ENCODE results near the gene TMEM132D. TPM values are rescaled to one million over a fixed set of nuclear protein-coding genes. Genes with fewer than 3 reads are reported as not detected.
A peak's percentile ranks its signal among the peaks of the same experiment; 100 is the strongest.

The TMEM132D gene
- total RNA-seq, 1 experiment from 2014 or later, result 0.03 TPM

- no peak for DNase-seq
- no peaks in the 10 kb centered on the region for H3K9me3 ChIP-seq
- no peaks in the 10 kb centered on the region for H3K36me3 ChIP-seq
- no peak overlapping the region for H3K4me3 ChIP-seq
- H3K27me3 ChIP-seq, result no peaks in the 10 kb centered on the region
Measured at GRCh38 chr12:129790331-129790730, 113.5 kb downstream of the TMEM132D start.

GRCh38 chr12:129789921-129790320 lies 113.9 kb downstream of the TMEM132D start:
- Histone ChIP-seq H3K9me3 (no peaks in the 10 kb centered on the region), H3K27me3 (no peaks in the 10 kb centered on the region)

GRCh38 chr12:129788506-129789084 lies 115.2 kb downstream of the TMEM132D start:
- DNase-seq, result peak; percentile 21
- H3K27me3 ChIP-seq, result no peaks in the 10 kb centered on the region
- H3K36me3 ChIP-seq, result no peaks in the 10 kb centered on the region
- no peak overlapping the region for H3K4me3 ChIP-seq
- H3K9me3 ChIP-seq, result no peaks in the 10 kb centered on the region

More at GRCh38 chr12:129789921-129790320, 113.9 kb downstream of the TMEM132D start:
- Histone ChIP-seq H3K4me3 (no peak overlapping the region), H3K36me3 (no peaks in the 10 kb centered on the region)
- DNase-seq, result no peak

DNA sequence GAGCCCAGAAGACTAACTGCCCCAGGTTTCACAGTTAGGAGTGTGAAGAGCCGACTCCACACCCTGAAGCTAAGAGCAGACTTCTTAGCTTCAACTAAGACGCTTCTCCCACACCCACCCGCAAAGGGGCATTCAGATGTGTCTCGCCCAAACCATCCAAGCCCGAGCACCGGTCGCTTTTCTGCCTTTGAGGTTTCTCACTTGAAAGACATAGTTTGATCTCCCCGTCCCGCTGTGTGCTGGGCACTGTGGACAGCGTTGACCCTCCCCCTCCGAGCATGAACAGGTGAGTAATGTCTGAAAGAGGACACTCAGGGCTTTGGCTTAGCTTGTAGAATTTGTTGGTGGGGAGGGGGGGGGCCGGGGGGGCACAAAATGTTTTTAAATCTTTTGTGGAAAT lies 123.8 kb downstream of the TMEM132D start:
- Histone ChIP-seq H3K36me3 (no peaks in the 10 kb centered on the region), H3K27me3 (no peaks in the 10 kb centered on the region), H3K4me3 (no peak overlapping the region), H3K9me3 (no peaks in the 10 kb centered on the region)
- no peak for DNase-seq

GRCh38 chr12:129779033-129779432 lies 124.8 kb downstream of the TMEM132D start:
- no peak for DNase-seq
- Histone ChIP-seq H3K4me3 (no peak overlapping the region), H3K36me3 (no peaks in the 10 kb centered on the region), H3K27me3 (no peaks in the 10 kb centered on the region), H3K9me3 (no peaks in the 10 kb centered on the region)

DNA sequence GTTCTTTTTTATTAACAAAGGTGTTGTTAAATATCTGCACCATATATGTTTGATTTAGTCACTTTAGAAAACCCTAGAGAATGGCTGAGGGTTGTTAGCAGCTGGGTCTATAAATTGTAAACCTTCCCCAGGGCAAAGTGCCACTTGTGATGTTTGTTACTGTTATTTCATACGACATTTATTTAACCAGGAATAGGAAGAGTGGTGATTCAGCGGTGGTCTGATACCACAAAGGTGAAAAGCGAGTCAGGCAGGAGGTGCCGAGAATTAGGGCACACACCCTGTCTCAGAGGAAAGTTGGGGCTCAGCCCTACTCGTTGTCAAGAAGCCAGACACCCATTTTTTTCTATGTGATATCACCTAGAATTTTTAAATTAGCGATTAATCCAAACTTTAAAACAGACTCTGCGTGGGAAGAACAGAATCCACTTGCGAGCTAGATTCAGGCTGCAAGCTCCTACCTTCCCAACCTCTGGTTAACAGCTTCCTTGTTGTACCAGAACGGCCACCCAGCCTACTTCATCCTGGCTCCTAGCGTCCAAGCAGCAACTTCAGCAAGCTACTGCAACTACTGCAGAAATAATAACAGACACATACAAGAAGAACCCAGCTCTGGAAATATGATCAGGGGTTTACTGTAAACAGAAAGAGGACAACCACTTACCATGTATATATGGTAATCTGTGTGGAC lies 126.7 kb downstream of the TMEM132D start:
- Histone ChIP-seq H3K4me3 (no peak overlapping the region), H3K27me3 (no peaks in the 10 kb centered on the region), H3K36me3 (no peaks in the 10 kb centered on the region), H3K9me3 (no peaks in the 10 kb centered on the region)
- DNase-seq, result no peak

DNA sequence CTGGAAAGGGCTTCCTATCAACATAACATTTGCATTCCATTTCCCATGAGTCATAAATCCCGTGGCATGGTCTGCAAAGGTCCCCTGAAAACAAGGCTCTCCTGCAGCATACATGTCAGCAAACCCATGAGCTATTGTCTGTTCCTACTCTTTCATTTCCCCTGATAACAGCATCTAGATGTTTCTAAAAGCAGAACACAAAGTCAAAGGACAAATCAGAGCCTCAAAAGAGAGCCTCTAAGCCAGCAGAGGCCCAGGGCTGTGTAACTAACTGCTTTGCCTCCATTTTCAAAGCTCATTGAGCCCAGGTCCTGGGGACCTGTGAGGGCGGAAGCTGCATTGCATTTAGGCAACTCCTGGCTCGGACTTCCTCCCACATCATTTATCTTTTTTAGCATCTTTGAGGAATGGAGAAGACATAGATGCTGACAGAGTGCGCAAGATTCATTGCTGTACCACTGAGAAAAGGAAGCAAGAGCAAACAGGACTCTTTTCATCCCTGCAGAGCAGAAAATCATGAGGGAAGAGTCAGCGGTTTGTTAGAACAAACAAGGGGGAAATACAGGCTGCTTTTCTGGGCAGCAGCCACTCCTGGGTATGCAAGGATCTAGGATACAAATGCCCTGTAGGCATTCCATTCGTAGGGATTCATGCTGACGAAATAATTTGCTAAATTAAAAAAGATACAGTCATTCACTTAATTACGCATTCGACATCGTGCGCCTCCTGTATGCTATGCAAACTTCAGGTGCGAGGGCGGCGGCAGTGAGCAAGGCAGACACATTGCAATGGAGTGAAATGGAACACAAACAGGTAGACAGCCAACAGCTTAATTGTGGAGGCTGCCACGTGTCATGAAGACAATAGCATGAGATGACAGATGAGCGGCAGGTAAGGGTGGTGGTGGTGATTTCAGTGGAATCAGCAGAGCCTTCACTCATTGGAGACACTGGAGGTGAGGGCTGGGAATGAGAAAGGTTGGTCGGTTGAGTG lies 131.0 kb downstream of the TMEM132D start:
- Histone ChIP-seq H3K36me3 (no peaks in the 10 kb centered on the region), H3K9me3 (no peaks in the 10 kb centered on the region), H3K27me3 (no peaks in the 10 kb centered on the region), H3K4me3 (no peak overlapping the region)
- DNase-seq, result no peak

DNA sequence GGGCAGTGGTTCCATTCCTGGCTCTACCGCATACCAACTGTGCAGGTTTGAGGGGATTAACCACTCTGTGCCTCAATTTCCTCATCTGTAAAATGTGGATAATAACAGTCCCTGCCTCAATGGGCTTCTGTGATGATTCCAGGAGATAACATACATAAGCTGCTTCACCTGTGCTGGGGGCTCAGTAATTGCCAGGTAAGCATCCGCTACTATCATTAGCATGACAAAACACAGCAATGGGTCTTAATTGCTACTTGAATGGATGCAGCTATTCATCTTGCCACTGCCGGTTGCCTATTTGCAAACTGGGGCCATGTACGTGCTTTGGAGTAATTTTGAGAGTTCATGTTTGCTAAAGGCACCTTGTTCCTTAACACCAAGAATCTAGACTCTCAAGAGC lies 132.6 kb downstream of the TMEM132D start:
- H3K36me3 ChIP-seq, result no peaks in the 10 kb centered on the region
- no peaks in the 10 kb centered on the region for H3K9me3 ChIP-seq
- H3K4me3 ChIP-seq, result no peak overlapping the region
- H3K27me3 ChIP-seq, result no peaks in the 10 kb centered on the region
- DNase-seq, result no peak

DNA sequence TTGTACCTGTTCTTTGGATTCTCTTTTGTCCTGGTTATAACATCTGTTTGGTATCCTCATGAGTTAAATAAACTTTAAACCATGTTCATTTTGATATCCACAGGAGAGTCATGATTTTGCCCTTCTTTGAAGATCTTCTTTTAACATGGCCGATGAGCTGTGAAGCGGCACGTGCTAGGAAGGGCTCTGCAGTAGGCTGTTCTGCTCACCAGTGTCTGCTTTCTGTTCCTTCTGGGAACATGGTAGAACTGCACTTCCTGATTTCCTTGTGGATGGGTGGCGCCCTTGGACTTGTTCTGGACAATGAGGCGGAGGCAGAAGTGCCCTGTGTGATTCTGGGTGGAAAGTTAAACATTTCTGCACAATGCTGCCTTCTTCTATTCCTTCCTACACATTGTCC lies 138.1 kb downstream of the TMEM132D start:
- no peak for DNase-seq
- H3K27me3 ChIP-seq, result no peaks in the 10 kb centered on the region
- no peak overlapping the region for H3K4me3 ChIP-seq
- no peaks in the 10 kb centered on the region for H3K36me3 ChIP-seq
- no peaks in the 10 kb centered on the region for H3K9me3 ChIP-seq

- Histone ChIP-seq H3K4me3 (no peak overlapping the region), H3K27me3 (no peaks in the 10 kb centered on the region), H3K36me3 (no peaks in the 10 kb centered on the region), H3K9me3 (no peaks in the 10 kb centered on the region)
- DNase-seq, result no peak
Measured at GRCh38 chr12:129762436-129762835, 141.4 kb downstream of the TMEM132D start.

DNA sequence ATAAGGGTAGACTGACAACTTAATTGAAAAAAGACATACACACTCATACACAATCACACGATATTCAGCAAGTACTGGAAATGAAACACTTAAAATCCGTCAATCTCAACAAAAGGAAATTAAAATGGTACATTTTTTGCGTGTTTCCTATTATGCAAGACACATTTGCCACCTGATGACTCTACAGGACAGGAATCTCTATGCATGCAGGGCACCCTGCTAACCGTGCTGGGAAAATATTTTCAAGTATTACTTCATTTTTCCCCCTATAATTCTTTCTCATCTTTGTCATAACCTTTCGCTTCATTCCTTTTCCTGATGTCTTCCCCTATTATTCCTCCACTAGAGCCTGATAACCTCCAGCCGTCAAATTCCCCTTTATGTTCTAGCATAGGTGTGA lies 150.2 kb downstream of the TMEM132D start:
- Histone ChIP-seq H3K36me3 (no peaks in the 10 kb centered on the region; the same call in 1 of the 2 replicates), H3K27me3 (no peaks in the 10 kb centered on the region), H3K4me3 (no peak overlapping the region), H3K9me3 (no peaks in the 10 kb centered on the region)
- no peak for DNase-seq

- no peak for DNase-seq
- H3K9me3 ChIP-seq, result no peaks in the 10 kb centered on the region
- no peak overlapping the region for H3K4me3 ChIP-seq
- no peaks in the 10 kb centered on the region for H3K27me3 ChIP-seq
- no peaks in the 10 kb centered on the region; the same call in 1 of the 2 replicates for H3K36me3 ChIP-seq
Measured at GRCh38 chr12:129750421-129750820, 153.4 kb downstream of the TMEM132D start.

GRCh38 chr12:129746318-129746717 lies 157.5 kb downstream of the TMEM132D start:
- no peak overlapping the region for H3K4me3 ChIP-seq
- H3K27me3 ChIP-seq, result no peaks in the 10 kb centered on the region
- no peaks in the 10 kb centered on the region for H3K9me3 ChIP-seq
- H3K36me3 ChIP-seq, result no peaks in the 10 kb centered on the region
- no peak for DNase-seq

GRCh38 chr12:129729170-129729569 lies 174.7 kb downstream of the TMEM132D start:
- H3K27me3 ChIP-seq, result no peaks in the 10 kb centered on the region
- no peak overlapping the region for H3K4me3 ChIP-seq
- H3K9me3 ChIP-seq, result no peaks in the 10 kb centered on the region
- no peaks in the 10 kb centered on the region for H3K36me3 ChIP-seq
- no peak for DNase-seq

DNA sequence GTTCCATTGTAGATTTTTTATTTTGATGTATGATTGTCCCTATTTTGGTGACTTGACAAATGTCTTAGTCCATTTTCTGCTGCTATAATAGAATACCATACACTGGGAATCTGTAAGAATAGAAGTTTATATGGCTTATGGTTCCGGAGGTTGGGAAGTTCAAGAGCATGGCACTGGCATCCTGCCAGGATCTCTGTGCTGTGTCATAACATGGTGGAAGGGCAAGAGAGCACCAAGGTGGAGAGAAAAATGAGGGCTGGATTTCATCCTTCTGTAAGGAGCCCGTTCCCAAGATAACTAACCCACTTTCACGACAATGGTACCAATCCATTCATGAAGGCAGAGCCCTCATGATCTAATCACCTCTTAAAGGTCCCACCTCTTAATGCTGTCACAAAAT lies 176.7 kb downstream of the TMEM132D start:
- H3K4me3 ChIP-seq, result no peak overlapping the region
- no peaks in the 10 kb centered on the region for H3K27me3 ChIP-seq
- no peaks in the 10 kb centered on the region for H3K36me3 ChIP-seq
- no peak for DNase-seq
- no peaks in the 10 kb centered on the region for H3K9me3 ChIP-seq

DNA sequence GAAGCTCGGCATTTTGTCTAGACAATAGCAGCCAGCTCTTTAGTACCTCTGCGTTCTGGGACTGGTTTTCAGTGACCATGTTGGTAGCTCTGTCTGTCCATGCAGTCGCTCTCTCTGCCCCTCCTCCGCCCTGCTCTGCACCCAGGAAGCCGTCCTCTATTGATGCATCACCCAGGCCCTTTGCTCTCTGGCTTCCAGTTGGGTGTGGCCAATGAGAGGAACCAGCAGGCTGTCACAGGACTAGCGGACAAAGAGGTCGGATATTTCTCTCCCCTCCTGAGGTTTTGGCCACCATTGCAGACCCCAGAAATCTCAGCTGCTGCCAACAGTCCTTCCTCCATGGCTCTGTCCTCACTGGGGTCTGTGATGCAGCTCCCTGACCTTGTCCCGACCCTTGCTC lies 180.6 kb downstream of the TMEM132D start:
- DNase-seq, result no peak
- Histone ChIP-seq H3K36me3 (no peaks in the 10 kb centered on the region), H3K4me3 (no peak overlapping the region), H3K9me3 (no peaks in the 10 kb centered on the region), H3K27me3 (no peaks in the 10 kb centered on the region; the same call in 1 of the 2 replicates)

DNA sequence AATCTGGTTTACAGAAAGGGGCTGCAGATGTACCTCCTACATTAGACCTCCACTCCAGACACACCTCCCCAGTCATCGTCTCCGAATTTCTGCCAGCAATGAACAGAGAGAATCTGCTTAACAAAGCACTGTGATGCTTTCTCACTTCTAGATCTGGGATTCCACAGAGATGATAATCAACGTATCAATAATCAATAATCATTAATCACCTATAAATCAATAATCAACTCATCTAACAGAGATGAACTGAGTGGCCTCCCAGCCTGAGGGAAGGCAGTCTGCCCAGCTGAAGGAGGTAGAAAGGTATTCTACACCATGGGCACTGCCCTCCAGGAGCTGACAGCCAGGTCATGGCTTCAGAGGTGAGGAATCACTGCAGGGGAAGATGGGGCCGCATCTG lies 183.2 kb downstream of the TMEM132D start:
- Histone ChIP-seq H3K4me3 (no peak overlapping the region), H3K27me3 (no peaks in the 10 kb centered on the region; the same call in 1 of the 2 replicates), H3K36me3 (no peaks in the 10 kb centered on the region), H3K9me3 (no peaks in the 10 kb centered on the region)
- no peak for DNase-seq

All from MG63 (cell line).